GM19035 (cell line): Measurements from ENCODE around the gene ZNF521.
"Not testable (repeated sequence)": the region's sequence is repeated elsewhere in the genome, so short reads cannot be mapped to it uniquely, and the experiment has no call there.

Experiments
- ATAC-seq: cut with Tn5 transposase; IDR thresholded peaks from one replicate; pipeline ENCODE4 v1.9.1; 2021; ENCODE audit not compliant: unreplicated experiment

Gene ZNF521

DNA sequence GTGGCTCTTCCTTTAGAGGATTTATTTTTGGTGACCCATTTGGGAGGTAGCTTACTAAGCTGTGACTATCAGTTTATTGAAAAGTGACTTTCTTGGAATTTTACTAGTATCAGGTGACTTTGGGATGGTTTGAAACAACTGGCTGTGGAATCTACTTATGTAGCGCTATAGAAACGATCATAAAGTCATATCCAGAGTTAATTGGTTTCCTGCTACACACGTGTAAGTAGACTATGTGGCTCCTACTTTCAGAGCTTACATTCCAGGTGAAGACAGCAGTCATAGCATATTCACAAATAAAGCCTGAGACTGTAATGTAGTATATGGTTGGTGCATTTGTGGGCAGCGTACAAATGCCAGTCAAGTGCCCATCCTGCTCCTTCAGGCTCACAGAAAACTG is 308.9 kb downstream of the ZNF521 start:
- ATAC-seq: no peak

DNA sequence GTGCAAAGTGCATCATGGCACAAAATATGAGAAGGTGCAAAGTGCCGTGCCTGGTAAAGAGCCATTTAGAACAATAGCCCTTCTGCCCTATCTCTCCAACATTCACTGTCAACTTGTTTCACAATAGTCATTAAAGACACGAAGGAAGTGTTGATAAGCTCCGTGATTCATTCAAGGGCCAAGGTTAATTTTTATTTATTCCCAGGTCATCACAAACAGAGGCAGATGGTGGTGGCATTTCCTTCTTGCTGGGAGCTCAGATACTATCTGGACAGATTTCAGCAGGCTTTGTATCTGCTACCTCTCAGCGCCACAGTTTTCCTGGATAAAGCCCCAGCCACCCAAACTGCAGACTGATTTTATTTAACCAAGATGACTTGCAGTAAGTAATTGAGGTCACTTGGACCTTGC is 309.3 kb downstream of the ZNF521 start:
- ATAC-seq: no peak

GRCh38 chr18:25039781-25040180 is 312.2 kb downstream of the ZNF521 start:
- no peak for ATAC-seq

DNA sequence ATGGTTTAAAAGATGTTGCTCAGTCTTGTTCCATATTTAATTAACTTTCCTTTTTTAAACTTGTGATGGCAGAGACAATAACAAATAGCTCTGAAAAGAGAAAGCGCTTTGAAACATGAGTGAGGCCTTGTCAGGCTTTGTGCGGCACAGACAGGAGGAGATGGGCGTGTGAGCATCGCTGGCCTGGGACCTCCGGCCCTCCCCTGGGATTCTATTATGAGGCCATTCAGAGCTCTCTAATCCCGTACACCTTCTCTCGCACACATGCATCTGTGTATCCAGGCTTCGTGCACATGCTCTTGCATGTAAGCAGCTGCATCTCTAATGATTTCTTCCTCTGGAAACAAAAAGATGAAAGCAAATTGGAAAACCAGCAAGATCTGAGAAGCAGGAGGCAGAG is 313.7 kb downstream of the ZNF521 start:
- ATAC-seq: no peak

DNA sequence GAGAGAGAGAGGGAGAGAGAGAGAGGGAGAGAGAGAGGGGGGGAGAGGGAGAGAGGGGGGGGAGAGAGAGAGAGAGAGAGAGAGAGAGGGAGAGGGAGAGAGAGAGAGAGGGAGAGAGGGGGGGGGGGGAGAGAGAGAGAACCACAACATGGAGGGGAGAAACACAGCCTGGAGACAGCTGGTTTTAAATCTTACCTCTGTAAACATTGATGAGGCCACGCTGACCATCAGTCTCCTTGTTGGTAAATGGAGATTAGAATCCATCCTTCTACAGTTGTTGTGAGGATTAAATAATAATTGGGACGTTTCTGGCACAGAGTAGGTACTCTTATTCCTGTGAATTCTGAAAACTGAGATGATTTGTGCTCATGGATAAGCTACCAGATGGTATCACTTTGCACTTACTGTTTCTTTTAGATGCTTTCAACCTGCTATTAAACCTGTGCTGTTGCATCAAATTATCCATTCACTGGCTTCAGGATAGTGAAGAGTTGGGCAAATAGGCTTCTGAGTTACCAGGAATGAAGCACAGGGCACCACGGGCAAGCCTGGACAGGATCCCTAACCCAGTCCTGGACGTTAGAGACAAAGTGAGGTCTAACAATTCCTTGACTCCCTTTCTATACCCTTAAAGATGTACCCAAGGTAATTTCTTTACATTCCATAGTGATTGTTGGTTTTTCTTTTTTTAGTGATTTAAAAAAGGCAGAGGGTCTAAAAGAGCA is 318.1 kb downstream of the ZNF521 start:
- ATAC-seq: no peak

DNA sequence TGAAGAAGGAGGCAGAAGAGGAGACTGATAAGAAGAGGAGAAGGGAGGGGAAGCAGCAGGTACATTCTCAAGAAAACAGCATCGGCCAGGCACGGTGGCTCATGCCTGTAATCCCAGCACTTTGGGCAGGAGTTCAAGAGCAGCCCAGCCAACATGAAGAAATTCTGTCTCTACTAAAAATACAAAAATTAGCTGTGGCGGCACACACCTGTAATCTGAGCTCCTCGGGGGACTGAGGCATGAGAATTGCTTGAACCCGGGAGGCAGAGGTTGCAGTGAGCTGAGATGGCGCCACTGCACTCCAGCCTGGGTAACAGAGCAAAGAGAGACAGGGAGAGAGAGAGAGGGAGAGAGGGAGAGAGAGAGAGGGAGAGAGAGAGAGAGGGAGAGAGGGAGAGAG is 318.8 kb downstream of the ZNF521 start:
- ATAC-seq: not testable (repeated sequence)

DNA sequence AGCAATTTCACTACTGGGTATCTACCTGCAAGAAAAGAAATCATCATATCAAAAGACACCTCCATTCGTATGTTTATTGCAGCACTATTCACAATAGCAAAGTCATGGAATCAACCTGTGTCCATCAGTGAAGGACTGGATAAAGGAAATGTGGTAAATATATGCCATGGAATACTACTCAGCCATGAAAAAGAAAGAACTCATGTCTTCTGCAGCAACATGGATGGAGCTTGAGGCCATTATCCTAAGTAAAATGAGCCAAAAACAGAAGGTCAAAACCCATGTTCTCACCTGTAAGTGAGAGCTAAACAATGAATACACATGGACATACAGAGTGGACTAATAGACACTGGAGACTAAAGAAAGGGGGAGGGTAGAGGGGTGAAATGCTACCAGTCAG is 322.2 kb downstream of the ZNF521 start:
- no peak for ATAC-seq

- ATAC-seq: no peak
Measured at GRCh38 chr18:25019931-25020330, 332.0 kb downstream of the ZNF521 start.

GRCh38 chr18:25019086-25019860 is 332.7 kb downstream of the ZNF521 start:
- ATAC-seq: no peak

- ATAC-seq: no peak
Measured at GRCh38 chr18:25016666-25017065, 335.3 kb downstream of the ZNF521 start.

- ATAC-seq: no peak
Measured at GRCh38 chr18:25016181-25016580, 335.8 kb downstream of the ZNF521 start.
